ENCODE results near the gene ZNF740. TPM values are rescaled to one million over a fixed set of nuclear protein-coding genes. Genes with fewer than 3 reads are reported as not detected.

ZNF740 gene
- total and polyA plus RNA-seq, 2 of the 8 experiments (the other 6 are each of a cell fraction or from before 2014, with no cell fraction given): 8.2 to 40.0 TPM

- Histone ChIP-seq H3K56ac (replicated peaks; ENCODE audit: insufficient read length, low read depth, low read length) (no peak overlapping the region), H3K79me1 (ENCODE audit: low read depth, low read length) (no peaks in the 10 kb centered on the region), H3K23me2 (ENCODE audit: low read depth, low read length) (no peaks in the 10 kb centered on the region), H2BK20ac (ENCODE audit: low read length) (no peak overlapping the region), H3K79me2 (ENCODE audit: control insufficient read depth in 1 of 2, insufficient read depth in 2 of 2, low read length in 2 of 2) (no peaks in the 10 kb centered on the region), H3K36me3 (ENCODE audit: control insufficient read depth in 2 of 4, insufficient read depth in 4 of 4, low read length in 3 of 4) (no peaks in the 10 kb centered on the region), H3K4me2 (ENCODE audit: insufficient read depth in 1 of 2, low read depth in 2 of 2, low read length in 2 of 2) (no peak overlapping the region), H3K27ac (ENCODE audit: low read depth, low read length) (no peak overlapping the region), H2AFZ (ENCODE audit: low read length) (no peak overlapping the region), H4K5ac (ENCODE audit: insufficient read length, low read depth, low read length) (no peak overlapping the region), H3K14ac (ENCODE audit: insufficient read length) (no peak overlapping the region), H3K4me1 (replicated peaks in 1 of 4; ENCODE audit: control insufficient read depth in 3 of 4, insufficient read depth in 4 of 4, low read length in 3 of 4) (peaks cover 0 to 3% (median 1%) of the 10 kb centered on the region in 4 experiments; a peak in 2 of 7 replicates), H3K4ac (replicated peaks; ENCODE audit: insufficient read length, low read depth, low read length) (no peak overlapping the region), H3K27me3 (replicated peaks in 1 of 4; ENCODE audit: control insufficient read depth in 3 of 4, extremely low read depth in 1 of 4, insufficient read depth in 3 of 4, low read length in 3 of 4) (peaks cover 0 to 13% (median 7%) of the 10 kb centered on the region in 4 experiments; a peak in 5 of 7 replicates), H2BK12ac (ENCODE audit: low read depth, low read length) (no peak overlapping the region), H3K4me3 (ENCODE audit: extremely low read depth in 1 of 4, insufficient read depth in 2 of 4, low read depth in 3 of 4, low read length in 4 of 4) (no peak overlapping the region), H4K91ac (replicated peaks; ENCODE audit: insufficient read length, low read length) (no peak overlapping the region), H2BK120ac (replicated peaks; ENCODE audit: low read depth, low read length) (no peak overlapping the region), H2BK15ac (ENCODE audit: low read length) (no peak overlapping the region), H2BK5ac (ENCODE audit: low read depth, low read length) (no peak overlapping the region), H3K18ac (ENCODE audit: extremely low read depth, low read length) (no peak overlapping the region), H3K23ac (ENCODE audit: insufficient read length) (no peak overlapping the region), H4K8ac (ENCODE audit: extremely low read depth, insufficient read depth, low read length) (no peak overlapping the region), H3K9me3 (ENCODE audit: insufficient read depth in 2 of 2, low read depth in 1 of 2, low read length in 1 of 2) (no peaks in the 10 kb centered on the region), H3K9ac (replicated peaks in 1 of 4; ENCODE audit: extremely low read depth in 1 of 4, low read depth in 3 of 4, low read length in 3 of 4) (no peak overlapping the region), H4K20me1 (replicated peaks in 1 of 2; ENCODE audit: control insufficient read depth in 1 of 2, insufficient read depth in 2 of 2, low read length in 2 of 2) (no peaks in the 10 kb centered on the region), H2AK5ac (ENCODE audit: low read depth, low read length) (no peak overlapping the region)
- FAIRE-seq (no peak), DNase-seq (ENCODE audit: low read depth in 1 of 2, low spot score in 2 of 2) (no peak)
- 94% methylated on average over 2 of the region's 2 CpGs; no CpG with 5 or more reads in 1 of the 2 experiments for WGBS, 2 experiments (ENCODE audit: extremely low coverage in 1 of 2, insufficient coverage in 1 of 2, insufficient read length in 1 of 2, insufficient replicate concordance in 2 of 2, low coverage in 1 of 2, low lambda C conversion rate in 2 of 2, missing lambda C conversion rate in 1 of 2)
- POLR2A ChIA-PET (ENCODE audit: partially characterized antibody): interaction anchor here (0.7 to 3.9 kb wide), 9 partner anchors 11 to 152 kb away, joined by 3 to 18 read pairs (median 4); partner anchors contain the start of genes CSAD and ZNF740
- TF ChIP-seq RNF2 (IDR thresholded peaks at IDR 0.05; ENCODE audit: borderline replicate concordance, low read depth, low read length, missing control alignments, poor library complexity, severe bottlenecking) (no peak), FOSL1 (IDR thresholded peaks at IDR 0.05; ENCODE audit: insufficient read depth, low read depth, low read length) (no peak), ZNF274 (IDR thresholded peaks at IDR 0.05; ENCODE audit: borderline replicate concordance, extremely low read depth, low read length) (no peak), SIRT6 (IDR thresholded peaks at IDR 0.05; ENCODE audit: low read length) (no peak), RXRA (IDR thresholded peaks at IDR 0.05; ENCODE audit: insufficient read depth, low read depth, low read length) (no peak), BRCA1 (IDR thresholded peaks at IDR 0.05; ENCODE audit: low read depth, low read length) (no peak), JUN (IDR thresholded peaks at IDR 0.05; ENCODE audit: low read depth, low read length) (no peak), KDM4A (IDR thresholded peaks at IDR 0.05; ENCODE audit: low read depth, low read length, severe bottlenecking) (no peak), CTBP2 (IDR thresholded peaks at IDR 0.05; ENCODE audit: borderline replicate concordance, insufficient read depth, insufficient read length, low read length) (no peak), HDAC2 (IDR thresholded peaks at IDR 0.05; ENCODE audit: borderline replicate concordance in 1 of 2, low read depth in 2 of 2, low read length in 2 of 2) (no peak), MAFK (IDR thresholded peaks at IDR 0.05; ENCODE audit: low read depth, low read length) (no peak), RBBP5 (IDR thresholded peaks at IDR 0.05; ENCODE audit: borderline replicate concordance, low read depth, low read length) (no peak)
- CTCF ChIA-PET (ENCODE audit: partially characterized antibody): interaction anchor here (0.6 to 8.2 kb wide), 46 partner anchors 8 to 246 kb away, joined by 3 to 101 read pairs (median 6); partner anchors contain the start of genes CSAD, ESPL1, IGFBP6 and ITGB7
These were observed 19.8 kb upstream of the ZNF740 start for GRCh38 chr12:53160673-53161072.
